K562 (cell line): Measurements from ENCODE around the gene SHISA4. TPM values are rescaled to one million over a fixed set of nuclear protein-coding genes. Genes with fewer than 3 reads are reported as not detected.
A peak's percentile ranks its signal among the peaks of the same experiment; 100 is the strongest.

Source experiments
- ATAC-seq: fragments of 200-7000 bp; cut with Tn5 transposase; 3 replicates; pipeline ENCODE4 v1.9.1; 2020; ENCODE audit warnings: moderate library complexity
- BruUV-seq: library from RNA; stranded (reverse); fragments of 400-500 nt; replicated peaks from 2 replicates; lab custom pipeline; 2021; lab: Mats Ljungman, UMichigan
- CTCF ChIA-PET: fragments of 300-600 bp; formaldehyde crosslinking; extraction: SDS; loops from one replicate; lab custom pipeline; 2021; ENCODE audit warnings: low intra/inter-chr PET ratio; lab: Yijun Ruan, JAX
- POLR2A ChIA-PET: fragments of 300-600, 350-650 bp; sonication (Branson Sonifier 250); formaldehyde crosslinking; extraction: SDS; loops from one replicate; lab custom pipeline; 2021; ENCODE audit warnings: antibody characterized with exemption, inconsistent platforms; lab: Yijun Ruan, JAX
- DNase-seq, 4 experiments: peaks; one replicate each; pipeline versions ENCODE4 v3.0.0 to v3.0.0-alpha.2; 2011 to 2018; ENCODE audit warnings: low spot score in 3 of 4, mixed read lengths in 3 of 4; ENCODE audit errors: extremely low read depth in 1 of 4
- FAIRE-seq: peaks from 2 replicates; lab custom pipeline; 2011; peaks lifted over from hg19 to GRCh38; lab: Jason Lieb, UNC
- H2AFZ ChIP-seq: 2 replicates; pipeline ENCODE4 v1.6.0; 2011; ENCODE audit warnings: low read depth, low read length, control low read depth, inconsistent platforms
- H3K27ac ChIP-seq: fragments of 200-600 bp; 3 replicates; pipeline ENCODE4 v1.8.0; 2011; ENCODE audit warnings: low read depth, mild to moderate bottlenecking, control low read depth, inconsistent platforms, low read length, moderate library complexity, mixed read lengths; ENCODE audit errors: extremely low read depth
- H3K27me3 ChIP-seq, 2 experiments: fragments of 300-600 bp in 1 of 2; 2 replicates in 1 of 2; 3 replicates in 1 of 2; pipeline versions ENCODE4 v1.6.0 to v1.8.0; 2011; ENCODE audit warnings: inconsistent platforms in 2 of 2, low read length in 2 of 2, mild to moderate bottlenecking in 1 of 2, mixed read lengths in 1 of 2, moderate library complexity in 1 of 2; ENCODE audit not compliant: control insufficient read depth in 2 of 2, insufficient read depth in 2 of 2
- H3K36me3 ChIP-seq: fragments of 300-600 bp; 3 replicates; pipeline ENCODE4 v1.8.0; 2011; ENCODE audit warnings: mild to moderate bottlenecking, low read length, inconsistent platforms; ENCODE audit not compliant: control insufficient read depth, insufficient read depth
- H3K4me1 ChIP-seq, 2 experiments: fragments of 200-600 bp in 1 of 2; replicated peaks in 1 of 2; 2 replicates in 1 of 2; 3 replicates in 1 of 2; pipeline versions ENCODE4 v1.5.1 to v1.8.0; 2011; ENCODE audit warnings: inconsistent platforms in 2 of 2, low read length in 2 of 2, mild to moderate bottlenecking in 1 of 2, mixed read lengths in 1 of 2, moderate library complexity in 1 of 2; ENCODE audit not compliant: control insufficient read depth in 2 of 2, insufficient read depth in 2 of 2
- H3K4me2 ChIP-seq: 2 replicates; pipeline ENCODE4 v1.6.1; 2011; ENCODE audit warnings: low read length, control low read depth, inconsistent platforms, mixed read lengths; ENCODE audit not compliant: insufficient read depth
- H3K4me3 ChIP-seq: fragments of 200-600 bp; sonication (generic), shearing (Covaris generic); 2 replicates; pipeline ENCODE4 v1.5.1; 2016; ENCODE audit warnings: control low read depth, inconsistent platforms
- H3K79me2 ChIP-seq: fragments of 200-600 bp; 3 replicates; pipeline ENCODE4 v1.8.0; 2011; ENCODE audit warnings: low read length, inconsistent platforms; ENCODE audit not compliant: control insufficient read depth, insufficient read depth
- H3K9ac ChIP-seq, 2 experiments: 2 replicates each; pipeline versions ENCODE4 v1.6.0 to v1.6.1; 2011; ENCODE audit warnings: low read depth in 2 of 2, low read length in 2 of 2, control low read depth in 1 of 2, inconsistent platforms in 1 of 2, mild to moderate bottlenecking in 1 of 2, mixed read lengths in 1 of 2; ENCODE audit not compliant: insufficient read depth in 1 of 2
- H3K9me1 ChIP-seq: one replicate; pipeline ENCODE4 v1.6.0; 2011; ENCODE audit warnings: inconsistent platforms, mild to moderate bottlenecking, low read length, moderate library complexity; ENCODE audit not compliant: control insufficient read depth, insufficient read depth
- H3K9me3 ChIP-seq: replicated peaks from 2 replicates; pipeline ENCODE4 v1.5.1; 2011; ENCODE audit warnings: low read depth, low read length, inconsistent platforms; ENCODE audit not compliant: control insufficient read depth, insufficient read depth
- H4K20me1 ChIP-seq: replicated peaks from 2 replicates; pipeline ENCODE4 v1.6.1; 2011; ENCODE audit warnings: low read length, inconsistent platforms, mixed read lengths; ENCODE audit not compliant: control insufficient read depth, insufficient read depth
- KLF10 ChIP-seq: fragments of 250-450 bp; sonication (Bioruptor Pico); IDR thresholded peaks from 2 replicates; pipeline ENCODE4 v1.6.1; 2021; ENCODE audit warnings: matching md5 sums
- MEIS2 ChIP-seq: fragments of 450-650 bp; IDR thresholded peaks from 2 replicates; pipeline ENCODE4 v1.6.1; 2014; ENCODE audit warnings: mild to moderate bottlenecking; ENCODE audit not compliant: partially characterized antibody
- NFRKB ChIP-seq: fragments of 450-650 bp; IDR thresholded peaks from 2 replicates; pipeline ENCODE4 v1.6.1; 2016; ENCODE audit warnings: low read depth
- PBX2 ChIP-seq, 2 experiments: IDR thresholded peaks in 1 of 2; conservative IDR thresholded peaks in 1 of 2; 2 replicates each; pipeline ENCODE4 v1.6.1; 2016; ENCODE audit warnings: low read depth in 2 of 2, mild to moderate bottlenecking in 1 of 2, missing compliant biosample characterization in 1 of 2, missing genetic modification characterization in 1 of 2, moderate library complexity in 1 of 2
- TEAD2 ChIP-seq: fragments of 450-650 bp; IDR thresholded peaks from 2 replicates; pipeline ENCODE4 v1.6.1; 2016; ENCODE audit warnings: missing genetic modification characterization, control low read depth, missing compliant biosample characterization
- ZNF146 ChIP-seq: IDR thresholded peaks from one replicate; pipeline ENCODE4 v1.6.1; 2018; ENCODE audit warnings: missing compliant biosample characterization; ENCODE audit not compliant: unreplicated experiment
- WGBS: fragments of 100-300 bp; shearing (Covaris generic); methylation state at CpG from one replicate; pipeline ENCODE4 v1.1.6; 2016; ENCODE audit warnings: low coverage, mixed read lengths; ENCODE audit not compliant: insufficient coverage; ENCODE audit errors: missing lambda C conversion rate; 5-methylcytosine and 5-hydroxymethylcytosine counted together
- in situ Hi-C: fragments of 300-500 bp; cut with MboI; formaldehyde crosslinking; loops from 4 replicates; pipeline ENCODE4 v1.15.0; 2018; ENCODE audit warnings: inconsistent platforms, mixed read lengths
- intact Hi-C: fragments of 100-400 bp; cut with micrococcal nuclease; formaldehyde crosslinking; loops from 2 replicates; pipeline ENCODE4 v1.14.2; 2022
- polyA plus RNA-seq, 8 experiments: library from polyadenylated mRNA; depleted of rRNA in 4 of 8; stranded (reverse) in 5 of 8; unstranded in 3 of 8; fragments of >200 nt; fragmentation: Nextera tagmentation in 2 of 8; fragmentation: Illumina TruSeq in 1 of 8; extraction: Ambion mirVana in 2 of 8; extraction: Trizol in 1 of 8; gene quantifications; 2 replicates each; pipeline versions ENCODE4 v1.2.1 to v1.2.3, GENCODE V29; 2011 to 2014; ENCODE audit warnings: inconsistent platforms in 1 of 8, missing spikeins in 1 of 8
- total RNA-seq, 7 experiments: library from RNA; depleted of rRNA in 6 of 7; stranded (reverse); fragments of >200 nt in 6 of 7; fragmentation: Illumina TruSeq in 2 of 7; extraction: Trizol in 2 of 7; gene quantifications; 2 replicates each; pipeline versions ENCODE4 v1.2.1 to v1.2.3, GENCODE V29; 2011 to 2021; ENCODE audit warnings: low replicate concordance in 1 of 7
- TF ChIP-seq, protein P1 (sequence below): fragments of 250-450 bp; sonication (Bioruptor Pico); IDR thresholded peaks from 2 replicates; pipeline ENCODE4 v1.8.0; 2022; ENCODE audit warnings: moderate library complexity, mild to moderate bottlenecking, inconsistent platforms
- TF ChIP-seq, protein P2 (sequence below): fragments of 250-450 bp; sonication (Bioruptor Pico); IDR thresholded peaks from 2 replicates; pipeline ENCODE4 v1.5.0; 2020; ENCODE audit warnings: mild to moderate bottlenecking, borderline replicate concordance

SHISA4 gene
- total and polyA plus RNA-seq, 9 of the 15 experiments (the other 6 are each of a cell fraction or from before 2014, with no cell fraction given) = 0.15 to 0.95 (median 0.68) TPM; not detected in 2

DNA sequence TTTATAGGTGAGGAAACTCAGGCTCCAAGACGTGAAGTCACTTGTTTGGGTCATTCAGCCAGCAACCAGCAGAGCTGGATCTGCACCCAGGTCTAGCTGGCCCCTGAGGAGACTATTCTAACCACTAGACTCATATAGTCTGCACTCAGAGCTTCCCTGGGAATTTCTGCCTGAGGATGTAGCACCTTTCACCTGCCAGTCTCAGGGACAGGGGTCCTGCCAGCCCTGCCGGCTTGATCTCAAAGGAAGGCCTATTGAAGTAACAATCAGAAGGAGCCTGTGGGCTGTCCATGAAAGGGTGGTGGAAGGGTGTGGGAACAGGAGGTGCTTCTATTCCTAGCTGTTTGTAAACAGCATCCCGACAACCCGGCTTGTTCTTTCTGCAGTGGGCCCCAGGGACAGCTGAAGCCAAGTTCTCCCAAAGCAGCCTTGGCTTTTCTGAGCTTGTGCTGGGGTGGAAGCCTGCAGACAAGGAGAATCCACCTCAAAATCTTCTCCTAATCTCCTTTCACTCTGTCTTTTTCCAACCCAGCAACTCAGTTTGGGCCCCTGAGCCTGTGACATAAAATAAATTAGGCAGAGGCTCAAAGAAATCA lies 49.8 kb downstream of the SHISA4 start:
- CTCF ChIA-PET = no interaction called here
- intact Hi-C loops = no loop called here
- Histone ChIP-seq H2AFZ (peak overlapping the region; percentile 22), H3K4me1 (peaks cover 26 to 32% of the 10 kb centered on the region in 2 experiments), H3K4me3 (no peak overlapping the region)
- no peak for DNase-seq
- no TSS peak for BruUV-seq
- TF ChIP-seq KLF10 = no peak
- TF ChIP-seq, protein P1, sequence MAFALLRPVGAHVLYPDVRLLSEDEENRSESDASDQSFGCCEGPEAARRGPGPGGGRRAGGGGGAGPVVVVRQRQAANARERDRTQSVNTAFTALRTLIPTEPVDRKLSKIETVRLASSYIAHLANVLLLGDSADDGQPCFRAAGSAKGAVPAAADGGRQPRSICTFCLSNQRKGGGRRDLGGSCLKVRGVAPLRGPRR = peak; percentile 11; the same call in 1 of the 2 replicates
- TF ChIP-seq, all 486 proteins: peak for 1
- FAIRE-seq = no peak
- ATAC-seq = no peak
- Histone ChIP-seq H3K9me3 (no peaks in the 10 kb centered on the region), H3K36me3 (no peaks in the 10 kb centered on the region), H3K27ac (no peak overlapping the region), H3K27me3 (no peaks in the 10 kb centered on the region), H3K9ac (no peak overlapping the region), H4K20me1 (no peaks in the 10 kb centered on the region), H3K9me1 (no peaks in the 10 kb centered on the region), H3K79me2 (no peaks in the 10 kb centered on the region), H3K4me2 (no peak overlapping the region)
- WGBS = 61% methylated on average over 4 of the region's 4 CpGs
- in situ Hi-C loops = no loop called here
- POLR2A ChIA-PET = no interaction called here

- no peaks in the 10 kb centered on the region for H3K27me3 ChIP-seq
- no peak overlapping the region for H3K9ac ChIP-seq
- no TSS peak for BruUV-seq
- no peaks in the 10 kb centered on the region for H3K9me3 ChIP-seq
- H3K79me2 ChIP-seq = no peaks in the 10 kb centered on the region
- H3K9me1 ChIP-seq = no peaks in the 10 kb centered on the region
- H3K36me3 ChIP-seq = no peaks in the 10 kb centered on the region
- intact Hi-C loops = no loop called here
- FAIRE-seq (no peak), ATAC-seq (no peak), DNase-seq (no peak)
- ChIA-PET CTCF (no interaction called here), POLR2A (interaction anchor here (2.0 kb wide), 1 partner anchor 13 kb away, joined by 5 read pairs; no protein-coding TSS in a partner anchor)
- H4K20me1 ChIP-seq = no peaks in the 10 kb centered on the region
- WGBS = 21% methylated on average over 4 of the region's 4 CpGs
- no peak overlapping the region for H3K4me2 ChIP-seq
- H2AFZ ChIP-seq = peak overlapping the region; percentile 70
- no peak overlapping the region for H3K4me3 ChIP-seq
- peaks cover 28% of the 10 kb centered on the region in 2 experiments for H3K4me1 ChIP-seq
- in situ Hi-C loops = no loop called here
- peak overlapping the region; percentile 50; the same call in 2 of the 3 replicates for H3K27ac ChIP-seq
- TF ChIP-seq, protein P2, sequence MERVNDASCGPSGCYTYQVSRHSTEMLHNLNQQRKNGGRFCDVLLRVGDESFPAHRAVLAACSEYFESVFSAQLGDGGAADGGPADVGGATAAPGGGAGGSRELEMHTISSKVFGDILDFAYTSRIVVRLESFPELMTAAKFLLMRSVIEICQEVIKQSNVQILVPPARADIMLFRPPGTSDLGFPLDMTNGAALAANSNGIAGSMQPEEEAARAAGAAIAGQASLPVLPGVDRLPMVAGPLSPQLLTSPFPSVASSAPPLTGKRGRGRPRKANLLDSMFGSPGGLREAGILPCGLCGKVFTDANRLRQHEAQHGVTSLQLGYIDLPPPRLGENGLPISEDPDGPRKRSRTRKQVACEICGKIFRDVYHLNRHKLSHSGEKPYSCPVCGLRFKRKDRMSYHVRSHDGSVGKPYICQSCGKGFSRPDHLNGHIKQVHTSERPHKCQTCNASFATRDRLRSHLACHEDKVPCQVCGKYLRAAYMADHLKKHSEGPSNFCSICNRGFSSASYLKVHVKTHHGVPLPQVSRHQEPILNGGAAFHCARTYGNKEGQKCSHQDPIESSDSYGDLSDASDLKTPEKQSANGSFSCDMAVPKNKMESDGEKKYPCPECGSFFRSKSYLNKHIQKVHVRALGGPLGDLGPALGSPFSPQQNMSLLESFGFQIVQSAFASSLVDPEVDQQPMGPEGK (CRISPR knock-in tag) = no peak
- no peak for TF ChIP-seq NFRKB
- no peak for TF ChIP-seq PBX2 (CRISPR knock-in tag; IDR thresholded peaks at IDR 0.05; ENCODE audit: low read depth)
- peak; percentile 53 for TF ChIP-seq PBX2 (tag; conservative IDR thresholded peaks at IDR 0.05; ENCODE audit: low read depth)
- peak; percentile 39 for TF ChIP-seq MEIS2
- TF ChIP-seq ZNF146 (CRISPR knock-in tag) = no peak
- no peak for TF ChIP-seq TEAD2
These were observed 50.5 kb downstream of the SHISA4 start for GRCh38 chr1:201939148-201939547.
